ENCODE measurements around the gene KCNQ1.

KCNQ1 gene

GRCh38 chr11:2518111-2518982 lies 73.5 kb downstream of the KCNQ1 start:
- Histone ChIP-seq H3K9me3 (ENCODE audit: control insufficient read depth, insufficient read depth, low read depth, low read length) (no peaks in the 10 kb centered on the region), H3K27me3 (ENCODE audit: control insufficient read depth, insufficient read depth, low read length) (peaks cover 41% of the 10 kb centered on the region), H3K9ac (ENCODE audit: low read length) (no peak overlapping the region), H3K4me3 (ENCODE audit: low read depth, low read length) (no peak overlapping the region), H3K27ac (ENCODE audit: low read depth, low read length) (no peak overlapping the region), H3K4me1 (ENCODE audit: control insufficient read depth, insufficient read depth, low read length) (no peaks in the 10 kb centered on the region), H3K36me3 (ENCODE audit: control insufficient read depth, insufficient read depth, low read length) (no peaks in the 10 kb centered on the region)

- Histone ChIP-seq H3K9ac (ENCODE audit: low read length) (no peak overlapping the region), H3K27ac (ENCODE audit: low read depth, low read length) (no peak overlapping the region), H3K27me3 (ENCODE audit: control insufficient read depth, insufficient read depth, low read length) (peaks cover 40% of the 10 kb centered on the region), H3K36me3 (ENCODE audit: control insufficient read depth, insufficient read depth, low read length) (no peaks in the 10 kb centered on the region), H3K9me3 (ENCODE audit: control insufficient read depth, insufficient read depth, low read depth, low read length) (no peaks in the 10 kb centered on the region), H3K4me3 (ENCODE audit: low read depth, low read length) (no peak overlapping the region), H3K4me1 (ENCODE audit: control insufficient read depth, insufficient read depth, low read length) (no peaks in the 10 kb centered on the region)
Measured at GRCh38 chr11:2518983-2519340, 74.2 kb downstream of the KCNQ1 start.

GRCh38 chr11:2519517-2519861 lies 74.7 kb downstream of the KCNQ1 start:
- no peak overlapping the region for H3K9ac ChIP-seq (ENCODE audit: low read length)
- H3K4me1 ChIP-seq (ENCODE audit: control insufficient read depth, insufficient read depth, low read length) = no peaks in the 10 kb centered on the region
- peaks cover 40% of the 10 kb centered on the region for H3K27me3 ChIP-seq (ENCODE audit: control insufficient read depth, insufficient read depth, low read length)
- no peak overlapping the region for H3K4me3 ChIP-seq (ENCODE audit: low read depth, low read length)
- no peaks in the 10 kb centered on the region for H3K9me3 ChIP-seq (ENCODE audit: control insufficient read depth, insufficient read depth, low read depth, low read length)
- no peak overlapping the region for H3K27ac ChIP-seq (ENCODE audit: low read depth, low read length)
- H3K36me3 ChIP-seq (ENCODE audit: control insufficient read depth, insufficient read depth, low read length) = no peaks in the 10 kb centered on the region

- H3K27me3 ChIP-seq (ENCODE audit: control insufficient read depth, insufficient read depth, low read length) = peaks cover 35% of the 10 kb centered on the region
- H3K4me1 ChIP-seq (ENCODE audit: control insufficient read depth, insufficient read depth, low read length) = no peaks in the 10 kb centered on the region
- no peak overlapping the region for H3K27ac ChIP-seq (ENCODE audit: low read depth, low read length)
- no peak overlapping the region for H3K4me3 ChIP-seq (ENCODE audit: low read depth, low read length)
- H3K9ac ChIP-seq (ENCODE audit: low read length) = no peak overlapping the region
- H3K36me3 ChIP-seq (ENCODE audit: control insufficient read depth, insufficient read depth, low read length) = no peaks in the 10 kb centered on the region
- H3K9me3 ChIP-seq (ENCODE audit: control insufficient read depth, insufficient read depth, low read depth, low read length) = no peaks in the 10 kb centered on the region
Measured at GRCh38 chr11:2519862-2520735, 75.3 kb downstream of the KCNQ1 start.

GRCh38 chr11:2520736-2521035 lies 75.9 kb downstream of the KCNQ1 start:
- Histone ChIP-seq H3K9ac (ENCODE audit: low read length) (no peak overlapping the region), H3K9me3 (ENCODE audit: control insufficient read depth, insufficient read depth, low read depth, low read length) (no peaks in the 10 kb centered on the region), H3K27ac (ENCODE audit: low read depth, low read length) (no peak overlapping the region), H3K27me3 (ENCODE audit: control insufficient read depth, insufficient read depth, low read length) (peaks cover 36% of the 10 kb centered on the region), H3K4me3 (ENCODE audit: low read depth, low read length) (no peak overlapping the region), H3K36me3 (ENCODE audit: control insufficient read depth, insufficient read depth, low read length) (no peaks in the 10 kb centered on the region), H3K4me1 (ENCODE audit: control insufficient read depth, insufficient read depth, low read length) (no peaks in the 10 kb centered on the region)

GRCh38 chr11:2521081-2521732 lies 76.4 kb downstream of the KCNQ1 start:
- no peaks in the 10 kb centered on the region for H3K4me1 ChIP-seq (ENCODE audit: control insufficient read depth, insufficient read depth, low read length)
- no peaks in the 10 kb centered on the region for H3K9me3 ChIP-seq (ENCODE audit: control insufficient read depth, insufficient read depth, low read depth, low read length)
- H3K27me3 ChIP-seq (ENCODE audit: control insufficient read depth, insufficient read depth, low read length) = peaks cover 36% of the 10 kb centered on the region
- H3K9ac ChIP-seq (ENCODE audit: low read length) = no peak overlapping the region
- H3K36me3 ChIP-seq (ENCODE audit: control insufficient read depth, insufficient read depth, low read length) = no peaks in the 10 kb centered on the region
- H3K27ac ChIP-seq (ENCODE audit: low read depth, low read length) = no peak overlapping the region
- H3K4me3 ChIP-seq (ENCODE audit: low read depth, low read length) = no peak overlapping the region

- no peaks in the 10 kb centered on the region for H3K9me3 ChIP-seq (ENCODE audit: control insufficient read depth, insufficient read depth, low read depth, low read length)
- no peak overlapping the region for H3K4me3 ChIP-seq (ENCODE audit: low read depth, low read length)
- H3K36me3 ChIP-seq (ENCODE audit: control insufficient read depth, insufficient read depth, low read length) = no peaks in the 10 kb centered on the region
- H3K9ac ChIP-seq (ENCODE audit: low read length) = no peak overlapping the region
- H3K27ac ChIP-seq (ENCODE audit: low read depth, low read length) = no peak overlapping the region
- H3K4me1 ChIP-seq (ENCODE audit: control insufficient read depth, insufficient read depth, low read length) = no peaks in the 10 kb centered on the region
- peaks cover 29% of the 10 kb centered on the region for H3K27me3 ChIP-seq (ENCODE audit: control insufficient read depth, insufficient read depth, low read length)
Measured at GRCh38 chr11:2521733-2522630, 77.2 kb downstream of the KCNQ1 start.

- Histone ChIP-seq H3K9ac (ENCODE audit: low read length) (no peak overlapping the region), H3K36me3 (ENCODE audit: control insufficient read depth, insufficient read depth, low read length) (no peaks in the 10 kb centered on the region), H3K4me3 (ENCODE audit: low read depth, low read length) (no peak overlapping the region), H3K4me1 (ENCODE audit: control insufficient read depth, insufficient read depth, low read length) (no peaks in the 10 kb centered on the region), H3K27me3 (ENCODE audit: control insufficient read depth, insufficient read depth, low read length) (peaks cover 22% of the 10 kb centered on the region), H3K27ac (ENCODE audit: low read depth, low read length) (no peak overlapping the region), H3K9me3 (ENCODE audit: control insufficient read depth, insufficient read depth, low read depth, low read length) (no peaks in the 10 kb centered on the region)
Measured at GRCh38 chr11:2522631-2523255, 77.9 kb downstream of the KCNQ1 start.

GRCh38 chr11:2523821-2524391 lies 79.1 kb downstream of the KCNQ1 start:
- H3K4me3 ChIP-seq (ENCODE audit: low read depth, low read length) = no peak overlapping the region
- no peaks in the 10 kb centered on the region for H3K9me3 ChIP-seq (ENCODE audit: control insufficient read depth, insufficient read depth, low read depth, low read length)
- no peaks in the 10 kb centered on the region for H3K4me1 ChIP-seq (ENCODE audit: control insufficient read depth, insufficient read depth, low read length)
- peaks cover 15% of the 10 kb centered on the region for H3K27me3 ChIP-seq (ENCODE audit: control insufficient read depth, insufficient read depth, low read length)
- no peaks in the 10 kb centered on the region for H3K36me3 ChIP-seq (ENCODE audit: control insufficient read depth, insufficient read depth, low read length)
- H3K9ac ChIP-seq (ENCODE audit: low read length) = no peak overlapping the region
- no peak overlapping the region for H3K27ac ChIP-seq (ENCODE audit: low read depth, low read length)
